H1 (cell line): ENCODE data around the gene TOGARAM1. TPM values are rescaled to one million over a fixed set of nuclear protein-coding genes. Genes with fewer than 3 reads are reported as not detected.

ENCODE experiments used
- CTCF ChIA-PET: fragments of 300-600 bp; sonication (Branson Sonifier 250); formaldehyde crosslinking; loops from one replicate; lab custom pipeline; 2021; ENCODE audit not compliant: partially characterized antibody; lab: Charles Lee
- POLR2A ChIA-PET: fragments of 300-600 bp; sonication (Branson Sonifier 250); formaldehyde crosslinking; loops from one replicate; lab custom pipeline; 2021; ENCODE audit warnings: inconsistent platforms; ENCODE audit not compliant: partially characterized antibody; lab: Charles Lee
- DNase-seq, 2 experiments: peaks; one replicate each; pipeline versions ENCODE4 v3.0.0 to v3.0.0-alpha.2; 2010 to 2022; ENCODE audit warnings: low spot score in 2 of 2, low read depth in 1 of 2, mixed read lengths in 1 of 2
- FAIRE-seq: peaks from 2 replicates; lab custom pipeline; 2011; peaks lifted over from hg19 to GRCh38; lab: Jason Lieb, UNC
- H2AFZ ChIP-seq: 2 replicates; pipeline ENCODE4 v1.8.1; 2012; ENCODE audit warnings: low read length, inconsistent platforms
- H2AK5ac ChIP-seq: 2 replicates; pipeline ENCODE4 v1.6.1; 2013; ENCODE audit warnings: low read depth, low read length
- H2BK120ac ChIP-seq: replicated peaks from 2 replicates; pipeline ENCODE3; 2013; ENCODE audit warnings: low read depth, low read length, inconsistent platforms
- H2BK12ac ChIP-seq: 2 replicates; pipeline ENCODE4 v1.6.1; 2013; ENCODE audit warnings: low read depth, low read length
- H2BK15ac ChIP-seq: 2 replicates; pipeline ENCODE4 v1.6.1; 2013; ENCODE audit warnings: low read length
- H2BK20ac ChIP-seq: 2 replicates; pipeline ENCODE4 v1.6.1; 2013; ENCODE audit warnings: low read length
- H2BK5ac ChIP-seq: 2 replicates; pipeline ENCODE4 v1.6.1; 2013; ENCODE audit warnings: low read depth, low read length
- H3K14ac ChIP-seq: 2 replicates; pipeline ENCODE4 v1.6.1; 2013; ENCODE audit warnings: inconsistent platforms; ENCODE audit not compliant: insufficient read length
- H3K18ac ChIP-seq: 2 replicates; pipeline ENCODE4 v1.6.1; 2013; ENCODE audit warnings: low read length; ENCODE audit errors: extremely low read depth
- H3K23ac ChIP-seq: 2 replicates; pipeline ENCODE4 v1.6.1; 2013; ENCODE audit warnings: inconsistent platforms; ENCODE audit not compliant: insufficient read length
- H3K23me2 ChIP-seq: 2 replicates; pipeline ENCODE4 v1.6.1; 2013; ENCODE audit warnings: low read depth, low read length
- H3K27ac ChIP-seq: 2 replicates; pipeline ENCODE4 v1.6.1; 2011; ENCODE audit warnings: low read depth, low read length, inconsistent platforms
- H3K27me3 ChIP-seq, 4 experiments: replicated peaks in 1 of 4; 1 replicate in 1 of 4; 2 replicates in 3 of 4; pipeline versions ENCODE4 v1.6.1 to v1.8.1; 2011 to 2013; ENCODE audit warnings: low read length in 3 of 4, mild to moderate bottlenecking in 3 of 4, inconsistent platforms in 2 of 4, mixed read lengths in 2 of 4, moderate library complexity in 1 of 4; ENCODE audit not compliant: control insufficient read depth in 3 of 4, insufficient read depth in 3 of 4; ENCODE audit errors: extremely low read depth in 1 of 4
- H3K36me3 ChIP-seq, 4 experiments: 2 replicates each; pipeline versions ENCODE4 v1.6.1 to v1.8.1; 2011 to 2013; ENCODE audit warnings: mild to moderate bottlenecking in 4 of 4, low read length in 3 of 4, moderate library complexity in 2 of 4, control low read depth in 1 of 4, inconsistent platforms in 1 of 4; ENCODE audit not compliant: insufficient read depth in 4 of 4, control insufficient read depth in 2 of 4
- H3K4ac ChIP-seq: replicated peaks from 2 replicates; pipeline ENCODE3; 2013; ENCODE audit warnings: low read length, low read depth, mixed read lengths, inconsistent platforms; ENCODE audit not compliant: insufficient read length
- H3K4me1 ChIP-seq, 4 experiments: replicated peaks in 1 of 4; 1 replicate in 1 of 4; 2 replicates in 3 of 4; pipeline versions ENCODE4 v1.6.1 to v1.8.1; 2011 to 2013; ENCODE audit warnings: low read length in 3 of 4, inconsistent platforms in 2 of 4, mixed read lengths in 1 of 4; ENCODE audit not compliant: insufficient read depth in 4 of 4, control insufficient read depth in 3 of 4
- H3K4me2 ChIP-seq, 2 experiments: 2 replicates each; pipeline versions ENCODE4 v1.6.1 to v1.8.1; 2011 to 2013; ENCODE audit warnings: low read depth in 2 of 2, low read length in 2 of 2, control low read depth in 1 of 2, inconsistent platforms in 1 of 2, mild to moderate bottlenecking in 1 of 2; ENCODE audit not compliant: insufficient read depth in 1 of 2
- H3K4me3 ChIP-seq, 4 experiments: fragments of 200-600, 300-600 bp in 1 of 4; sonication (generic), shearing (Covaris generic), sonication (Bioruptor Twin) in 1 of 4; 2 replicates each; pipeline versions ENCODE4 v1.5.1 to v1.8.1; 2011 to 2016; ENCODE audit warnings: low read length in 4 of 4, low read depth in 3 of 4, control low read depth in 2 of 4, inconsistent platforms in 2 of 4, mild to moderate bottlenecking in 2 of 4, mixed read lengths in 1 of 4, moderate library complexity in 1 of 4; ENCODE audit not compliant: insufficient read depth in 2 of 4; ENCODE audit errors: extremely low read depth in 1 of 4
- H3K56ac ChIP-seq: replicated peaks from 2 replicates; pipeline ENCODE3; 2013; ENCODE audit warnings: low read depth, mild to moderate bottlenecking, mixed read lengths, low read length, inconsistent platforms; ENCODE audit not compliant: insufficient read length
- H3K79me1 ChIP-seq: 2 replicates; pipeline ENCODE4 v1.6.1; 2013; ENCODE audit warnings: low read depth, low read length, control low read depth
- H3K79me2 ChIP-seq, 2 experiments: 2 replicates each; pipeline versions ENCODE4 v1.6.1 to v1.8.1; 2012 to 2013; ENCODE audit warnings: low read length in 2 of 2, mild to moderate bottlenecking in 2 of 2, inconsistent platforms in 1 of 2; ENCODE audit not compliant: insufficient read depth in 2 of 2, control insufficient read depth in 1 of 2
- H3K9ac ChIP-seq, 4 experiments: replicated peaks in 1 of 4; 1 replicate in 1 of 4; 2 replicates in 3 of 4; pipeline versions ENCODE4 v1.6.1 to v1.8.1; 2011 to 2013; ENCODE audit warnings: low read depth in 3 of 4, low read length in 3 of 4, control low read depth in 2 of 4, mild to moderate bottlenecking in 2 of 4, moderate library complexity in 2 of 4, inconsistent platforms in 1 of 4; ENCODE audit errors: extremely low read depth in 1 of 4
- H3K9me3 ChIP-seq, 2 experiments: 2 replicates each; pipeline versions ENCODE4 v1.6.1 to v1.8.1; 2012 to 2013; ENCODE audit warnings: mild to moderate bottlenecking in 2 of 2, moderate library complexity in 2 of 2, control low read depth in 1 of 2, inconsistent platforms in 1 of 2, low read depth in 1 of 2, low read length in 1 of 2, mixed read lengths in 1 of 2; ENCODE audit not compliant: insufficient read depth in 2 of 2
- H4K20me1 ChIP-seq, 2 experiments: replicated peaks in 1 of 2; 2 replicates each; pipeline versions ENCODE3 to v1.8.1; 2011 to 2013; ENCODE audit warnings: inconsistent platforms in 2 of 2, low read length in 2 of 2, mild to moderate bottlenecking in 1 of 2; ENCODE audit not compliant: insufficient read depth in 2 of 2, control insufficient read depth in 1 of 2
- H4K5ac ChIP-seq: 2 replicates; pipeline ENCODE4 v1.6.1; 2013; ENCODE audit warnings: low read length, low read depth, mixed read lengths, inconsistent platforms; ENCODE audit not compliant: insufficient read length
- H4K8ac ChIP-seq: 2 replicates; pipeline ENCODE4 v1.8.0; 2013; ENCODE audit warnings: mild to moderate bottlenecking, moderate library complexity, low read length, inconsistent platforms; ENCODE audit not compliant: insufficient read depth; ENCODE audit errors: extremely low read depth
- H4K91ac ChIP-seq: replicated peaks from 2 replicates; pipeline ENCODE3; 2013; ENCODE audit warnings: low read length, mixed read lengths, inconsistent platforms; ENCODE audit not compliant: insufficient read length
- CEBPB ChIP-seq: IDR thresholded peaks from 2 replicates; pipeline ENCODE4 v1.6.1; 2012; ENCODE audit warnings: low read depth, low read length
- CHD1 ChIP-seq: IDR thresholded peaks from 2 replicates; pipeline ENCODE4 v1.6.1; 2012; ENCODE audit warnings: low read depth, low read length, improper control_type of control experiment
- CTBP2 ChIP-seq: IDR thresholded peaks from 2 replicates; pipeline ENCODE4 v1.7.0; 2011; ENCODE audit warnings: borderline replicate concordance, mild to moderate bottlenecking, moderate library complexity, mixed read lengths, low read length; ENCODE audit not compliant: insufficient read depth, insufficient read length
- E2F6 ChIP-seq: IDR thresholded peaks from 2 replicates; pipeline ENCODE4 v1.6.1; 2012; ENCODE audit warnings: inconsistent platforms
- EZH2 ChIP-seq: fragments of 200-600 bp; sonication (generic); IDR thresholded peaks from 2 replicates; pipeline ENCODE4 v1.7.1; 2012; ENCODE audit warnings: low read depth, mild to moderate bottlenecking, moderate library complexity, low read length, inconsistent platforms; ENCODE audit not compliant: severe bottlenecking
- JUN ChIP-seq: IDR thresholded peaks from 2 replicates; pipeline ENCODE4 v1.6.1; 2011; ENCODE audit warnings: low read depth, mild to moderate bottlenecking, improper control_type of control experiment, low read length
- JUND ChIP-seq: IDR thresholded peaks from 2 replicates; pipeline ENCODE4 v1.6.1; 2011; ENCODE audit warnings: mild to moderate bottlenecking, improper control_type of control experiment, low read length
- KDM5A ChIP-seq: fragments of 200-600 bp; IDR thresholded peaks from 2 replicates; pipeline ENCODE4 v1.7.1; 2012; ENCODE audit warnings: mild to moderate bottlenecking, low read length, inconsistent platforms, mixed read lengths
- NRF1 ChIP-seq: IDR thresholded peaks from 2 replicates; pipeline ENCODE4 v1.6.1; 2011; ENCODE audit warnings: mild to moderate bottlenecking, low read depth, low read length, improper control_type of control experiment
- RAD21 ChIP-seq, 2 experiments: IDR thresholded peaks in 1 of 2; conservative IDR thresholded peaks in 1 of 2; 2 replicates each; pipeline ENCODE4 v1.6.1; 2011; ENCODE audit warnings: low read depth in 2 of 2, low read length in 2 of 2, improper control_type of control experiment in 1 of 2, inconsistent platforms in 1 of 2, mild to moderate bottlenecking in 1 of 2, moderate library complexity in 1 of 2
- RBBP5 ChIP-seq: IDR thresholded peaks from 2 replicates; pipeline ENCODE4 v1.7.1; 2012; ENCODE audit warnings: low read depth, mild to moderate bottlenecking, inconsistent platforms, low read length, moderate library complexity, borderline replicate concordance
- SP2 ChIP-seq: IDR thresholded peaks from 2 replicates; pipeline ENCODE4 v1.6.1; 2012; ENCODE audit warnings: mild to moderate bottlenecking, low read length, inconsistent platforms
- TEAD4 ChIP-seq: IDR thresholded peaks from 2 replicates; pipeline ENCODE4 v1.6.1; 2012; ENCODE audit warnings: low read depth, low read length, inconsistent platforms, mixed read lengths
- ZNF274 ChIP-seq: IDR thresholded peaks from 2 replicates; pipeline ENCODE4 v1.7.0; 2012; ENCODE audit warnings: low read length, borderline replicate concordance; ENCODE audit errors: extremely low read depth
- WGBS, 2 experiments: shearing (Covaris generic) in 1 of 2; methylation state at CpG; one replicate each; pipeline versions ENCODE4 v1.1.6 to v1.1.7; 2013 to 2015; ENCODE audit warnings: low lambda C conversion rate in 2 of 2, mixed read lengths in 2 of 2, inconsistent platforms in 1 of 2, low coverage in 1 of 2, missing lambda C conversion rate in 1 of 2; ENCODE audit not compliant: insufficient replicate concordance in 2 of 2, insufficient coverage in 1 of 2, insufficient read length in 1 of 2; ENCODE audit errors: extremely low coverage in 1 of 2, missing lambda C conversion rate in 1 of 2; 5-methylcytosine and 5-hydroxymethylcytosine counted together
- polyA plus RNA-seq, 7 experiments: library from polyadenylated mRNA; depleted of rRNA in 3 of 7; stranded (reverse) in 5 of 7; unstranded in 2 of 7; fragments of >200 nt in 5 of 7; fragments of 200-250 nt in 2 of 7; gene quantifications; 1 replicate in 5 of 7; 2 replicates in 1 of 7; 4 replicates in 1 of 7; pipeline versions ENCODE4 v1.2.1 to v1.2.3, GENCODE V29; 2011 to 2013; ENCODE audit warnings: missing spikeins in 2 of 7, mixed read lengths in 2 of 7
- total RNA-seq: library from RNA; stranded (reverse); fragmentation: NEBNext Ultra II Directional; extraction: Animal tissue kit (Norgen Biotek cat#: 25700); gene quantifications from 2 replicates; pipeline ENCODE4 v1.2.1, GENCODE V29; 2021

TOGARAM1 gene
- total and polyA plus RNA-seq, 2 of the 8 experiments (the other 6 are each of a cell fraction or from before 2014, with no cell fraction given) = 2.5 to 6.8 TPM

DNA sequence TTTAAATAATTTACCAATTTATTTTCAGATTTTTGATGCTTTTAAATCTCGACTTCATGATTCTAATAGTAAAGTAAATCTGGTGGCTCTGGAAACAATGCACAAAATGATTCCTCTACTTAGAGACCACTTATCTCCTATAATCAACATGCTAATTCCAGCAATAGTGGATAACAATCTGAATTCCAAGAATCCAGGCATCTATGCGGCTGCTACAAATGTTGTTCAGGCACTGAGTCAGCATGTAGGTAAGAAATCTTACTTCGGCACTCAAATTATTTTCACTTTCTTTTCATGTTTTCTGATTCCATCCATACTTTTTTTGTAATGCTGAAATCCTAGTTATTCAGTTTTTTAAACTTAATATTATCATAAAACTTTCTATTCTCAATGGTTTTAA is 106.4 kb downstream of the TOGARAM1 start:
- no peak overlapping the region for H3K56ac ChIP-seq
- H3K79me2 ChIP-seq = no peaks in the 10 kb centered on the region
- no peak overlapping the region for H2BK20ac ChIP-seq
- no peak overlapping the region for H3K27ac ChIP-seq
- H2BK15ac ChIP-seq = no peak overlapping the region
- H4K8ac ChIP-seq = no peak overlapping the region
- POLR2A ChIA-PET = no interaction called here
- H3K14ac ChIP-seq = no peak overlapping the region
- H3K4me3 ChIP-seq = no peak overlapping the region
- FAIRE-seq = peak; percentile 24
- H2AFZ ChIP-seq = no peak overlapping the region
- H3K4me2 ChIP-seq = no peak overlapping the region
- DNase-seq = no peak
- H3K4ac ChIP-seq = no peak overlapping the region
- H2BK12ac ChIP-seq = no peak overlapping the region
- 89% methylated on average over 3 of the region's 3 CpGs; no CpG with 5 or more reads in 1 of the 2 experiments for WGBS, 2 experiments
- no peak overlapping the region for H4K5ac ChIP-seq
- no peaks in the 10 kb centered on the region for H3K4me1 ChIP-seq
- TF ChIP-seq NRF1 = no peak
- no peak for TF ChIP-seq EZH2
- TF ChIP-seq JUN = no peak
- no peak for TF ChIP-seq KDM5A
- no peak for TF ChIP-seq SP2
- TF ChIP-seq ZNF274 = no peak
- no peak for TF ChIP-seq TEAD4
- no peak for TF ChIP-seq JUND
- no peak for TF ChIP-seq RAD21 (IDR thresholded peaks at IDR 0.05 in 1 of 2, conservative IDR thresholded peaks at IDR 0.05 in 1 of 2; ENCODE audit: low read depth in 2 of 2, low read length in 2 of 2)
- no peak for TF ChIP-seq CTBP2
- no peak for TF ChIP-seq E2F6
- no peak for TF ChIP-seq CEBPB
- no peak for TF ChIP-seq CHD1
- TF ChIP-seq RBBP5 = no peak
- TF ChIP-seq, all 59 proteins: peak for 0
- CTCF ChIA-PET = no interaction called here
- no peak overlapping the region for H3K9ac ChIP-seq
- no peak overlapping the region for H2BK120ac ChIP-seq
- H3K36me3 ChIP-seq = peaks cover 0 to under 1% (median 0%) of the 10 kb centered on the region in 4 experiments; a peak in 2 of 8 replicates
- no peak overlapping the region for H2BK5ac ChIP-seq
- no peak overlapping the region for H4K91ac ChIP-seq
- no peaks in the 10 kb centered on the region for H3K9me3 ChIP-seq
- H3K23me2 ChIP-seq = no peaks in the 10 kb centered on the region
- no peak overlapping the region for H2AK5ac ChIP-seq
- no peaks in the 10 kb centered on the region for H3K27me3 ChIP-seq
- H3K18ac ChIP-seq = no peak overlapping the region
- H3K79me1 ChIP-seq = peaks cover 3% of the 10 kb centered on the region; the same call in 1 of the 2 replicates
- no peak overlapping the region for H3K23ac ChIP-seq
- no peaks in the 10 kb centered on the region for H4K20me1 ChIP-seq
